Stimulated activated CD4-positive, alpha-beta T cell treated with anti-CD3 and anti-CD28 coated beads, Interleukin-4, amount 100 ng/mL, for 24 hours (primary cell): ENCODE results near the gene KCNH1.

Experiments
- DNase-seq: peaks from one replicate; pipeline ENCODE4 v3.0.0-alpha.2; 2020

Gene KCNH1

DNA sequence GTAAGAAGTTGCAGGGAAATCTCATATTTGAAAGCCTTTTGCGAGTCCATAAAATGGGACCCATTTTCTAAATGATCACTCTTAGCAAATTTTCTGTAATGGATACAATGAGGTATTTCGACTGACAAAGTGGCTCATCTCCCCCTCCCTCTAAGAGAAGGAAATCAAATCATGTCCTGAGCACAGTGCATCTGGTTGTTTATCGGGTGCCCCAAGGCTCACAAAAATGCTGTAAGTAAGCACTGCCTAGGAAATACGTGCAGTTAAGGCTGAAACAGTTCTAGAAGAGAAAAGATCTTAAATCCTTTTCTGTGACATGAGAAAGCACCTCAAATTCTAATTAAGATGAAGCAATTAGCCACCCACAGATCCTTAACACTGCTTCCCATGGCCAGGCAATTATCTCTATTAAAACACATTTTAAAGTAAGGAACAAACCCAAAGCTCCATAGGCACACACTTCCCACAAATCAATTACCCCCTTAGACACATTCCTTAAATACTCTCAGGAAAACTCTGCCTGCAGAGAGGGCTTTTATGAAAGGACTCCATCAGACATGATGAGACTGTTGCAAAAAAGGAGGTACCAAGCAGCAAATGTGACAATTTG lies 216.3 kb downstream of the KCNH1 start:
- DNase-seq, result no peak

DNA sequence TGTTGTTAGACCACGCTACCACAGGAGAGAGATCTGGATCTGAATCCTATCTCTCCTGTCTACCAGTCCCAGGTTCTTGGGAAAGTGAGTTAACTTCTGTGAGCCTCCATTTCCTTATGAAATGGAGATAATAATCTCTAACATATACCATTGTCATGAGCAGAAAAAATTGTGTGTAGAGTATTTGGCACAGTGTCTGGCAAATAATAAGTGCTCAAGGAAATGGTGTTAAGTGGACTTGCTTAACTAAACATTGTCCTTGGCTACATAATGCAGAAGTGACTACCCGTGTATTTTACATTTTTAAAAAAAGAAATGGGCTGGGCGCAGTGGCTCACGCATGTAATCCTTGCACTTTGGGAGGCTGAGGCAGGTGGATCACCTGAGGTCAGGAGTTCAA lies 217.4 kb downstream of the KCNH1 start:
- DNase-seq, result no peak

DNA sequence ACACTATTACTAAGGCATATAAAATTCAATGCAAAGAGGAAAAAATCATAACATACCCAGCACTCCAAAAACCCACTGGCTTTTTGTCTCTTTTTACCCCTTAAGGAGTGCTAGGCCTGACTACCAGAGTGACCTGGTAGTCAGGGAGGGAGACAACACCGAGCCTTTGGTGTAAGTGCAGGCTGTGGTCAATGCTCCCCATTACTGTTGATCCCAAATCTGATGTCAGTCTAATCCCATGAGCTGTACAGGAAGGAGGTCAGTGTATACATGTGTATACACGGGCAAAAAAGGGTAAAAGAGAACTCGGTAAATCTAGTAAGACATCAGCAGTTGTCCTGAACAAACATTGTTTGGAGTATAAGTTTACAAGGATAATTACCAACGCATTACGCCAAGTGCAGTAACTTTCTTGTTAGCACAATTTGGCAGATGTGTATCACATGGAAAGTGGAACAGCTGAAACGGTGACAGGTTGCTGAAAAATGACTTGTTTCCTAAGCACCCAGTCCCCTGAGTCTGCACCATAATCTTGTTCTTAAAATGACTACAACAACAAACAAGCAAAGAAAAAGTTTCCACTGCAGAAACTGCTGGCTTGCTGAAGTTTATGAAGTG lies 217.9 kb downstream of the KCNH1 start:
- DNase-seq, result no peak

DNA sequence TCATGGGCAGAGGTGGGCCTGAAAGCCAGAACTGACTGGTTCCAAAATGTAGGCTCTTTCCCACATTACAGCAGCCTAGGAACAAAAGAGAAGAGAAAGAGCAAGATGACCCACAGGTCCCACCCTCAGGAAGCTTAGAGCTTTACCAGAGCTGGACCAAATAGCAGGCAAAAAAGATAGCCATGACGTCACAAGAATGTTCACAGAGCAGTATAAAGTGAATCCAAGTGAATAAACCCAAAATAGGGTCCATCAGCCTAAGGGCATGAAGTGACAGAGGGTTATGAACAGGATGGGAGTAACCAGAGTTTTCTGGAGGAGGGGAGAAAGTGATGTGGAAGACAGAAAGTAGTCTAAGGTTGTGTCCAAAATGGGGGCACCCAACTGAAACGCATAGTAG lies 221.2 kb downstream of the KCNH1 start:
- no peak for DNase-seq

DNA sequence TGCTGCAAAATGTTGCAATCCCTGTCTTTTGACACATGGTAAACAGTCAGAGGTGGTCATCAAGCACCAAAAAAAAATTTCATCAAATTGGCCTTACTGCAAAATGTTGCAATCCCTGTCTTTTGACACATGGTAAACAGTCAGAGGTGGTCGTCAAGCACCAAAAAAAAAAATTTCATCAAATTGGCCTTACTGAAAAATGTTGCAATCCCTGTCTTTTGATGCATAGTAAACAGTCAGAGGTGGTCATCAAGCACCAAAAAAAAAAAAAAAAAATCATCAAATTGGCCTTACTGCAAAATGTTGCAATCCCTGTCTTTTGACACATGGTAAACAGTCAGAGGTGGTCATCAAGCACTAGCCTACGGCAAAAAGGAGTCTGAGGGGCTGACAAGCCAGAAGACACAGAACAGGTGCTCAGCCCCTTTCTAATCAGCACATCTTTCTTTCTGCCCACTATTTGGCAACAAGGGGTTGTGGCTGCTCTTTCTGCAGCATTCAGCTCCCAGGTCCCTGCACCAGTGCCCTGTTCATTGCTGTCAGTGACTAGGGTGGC lies 223.8 kb downstream of the KCNH1 start:
- no peak for DNase-seq

DNA sequence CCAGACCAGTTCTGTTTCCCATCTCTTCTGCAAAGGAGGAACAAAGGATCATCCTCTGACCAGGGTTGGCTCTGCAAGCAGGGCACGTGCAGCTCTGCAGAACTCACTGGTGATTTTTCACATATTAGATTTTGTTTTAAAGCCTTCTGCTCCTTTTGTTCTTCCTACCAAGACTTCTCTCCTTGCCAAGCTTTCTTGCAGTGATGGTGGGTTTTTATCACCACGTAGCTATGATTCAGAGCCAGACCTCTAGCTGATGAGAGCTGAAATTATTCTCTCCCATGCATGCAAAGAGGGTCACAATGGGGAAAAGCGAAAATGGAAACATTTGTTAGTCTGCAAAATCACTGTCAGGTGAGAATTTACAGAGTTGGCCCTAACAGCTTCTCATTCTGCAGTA lies 225.2 kb downstream of the KCNH1 start:
- no peak for DNase-seq

DNA sequence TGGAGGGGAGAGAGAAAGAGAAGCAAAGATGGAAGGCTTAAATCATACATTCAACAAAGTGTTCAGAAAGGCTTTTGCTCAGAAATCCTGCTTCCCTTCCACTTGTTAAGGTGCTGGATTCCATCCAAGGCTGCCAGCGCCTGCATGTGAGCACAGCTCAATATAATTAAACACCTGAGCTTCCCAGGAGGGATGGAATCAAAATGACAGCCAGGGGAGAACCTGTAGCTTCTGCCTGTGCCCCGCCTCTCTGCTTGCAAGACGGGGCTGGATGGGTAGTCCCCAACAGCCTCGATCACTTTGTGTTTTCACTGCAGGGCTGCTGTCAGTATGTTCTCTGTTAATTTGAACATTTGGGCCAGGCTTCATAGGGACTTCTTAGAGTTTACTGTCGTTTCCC lies 225.7 kb downstream of the KCNH1 start:
- DNase-seq, result no peak

DNA sequence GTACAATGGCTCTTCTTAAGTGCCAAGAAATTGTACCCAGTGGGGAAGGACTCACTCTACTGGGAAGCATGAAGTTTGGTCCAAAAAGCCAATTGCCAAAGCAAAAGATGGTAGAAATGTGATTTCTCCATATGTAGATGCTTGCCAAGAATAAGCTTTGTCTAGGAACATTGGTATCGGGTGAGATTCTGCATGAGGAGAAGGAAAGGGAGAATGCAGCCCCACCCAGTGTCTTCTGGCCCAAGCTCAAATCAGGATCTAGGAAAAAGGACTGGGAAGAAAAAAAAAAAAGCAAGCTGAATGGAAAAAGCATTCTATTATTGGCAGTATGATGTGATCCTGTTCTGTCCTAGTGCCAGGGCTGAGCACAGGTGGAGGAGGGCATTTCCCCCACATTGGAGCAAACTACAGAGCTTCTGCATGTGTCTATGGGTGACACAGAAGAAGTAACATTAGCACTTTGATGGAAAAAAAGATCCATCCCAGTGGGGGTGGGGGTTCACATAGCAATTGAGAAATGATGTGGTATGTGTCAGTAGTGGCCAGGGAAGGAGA lies 226.6 kb downstream of the KCNH1 start:
- DNase-seq, result no peak

DNA sequence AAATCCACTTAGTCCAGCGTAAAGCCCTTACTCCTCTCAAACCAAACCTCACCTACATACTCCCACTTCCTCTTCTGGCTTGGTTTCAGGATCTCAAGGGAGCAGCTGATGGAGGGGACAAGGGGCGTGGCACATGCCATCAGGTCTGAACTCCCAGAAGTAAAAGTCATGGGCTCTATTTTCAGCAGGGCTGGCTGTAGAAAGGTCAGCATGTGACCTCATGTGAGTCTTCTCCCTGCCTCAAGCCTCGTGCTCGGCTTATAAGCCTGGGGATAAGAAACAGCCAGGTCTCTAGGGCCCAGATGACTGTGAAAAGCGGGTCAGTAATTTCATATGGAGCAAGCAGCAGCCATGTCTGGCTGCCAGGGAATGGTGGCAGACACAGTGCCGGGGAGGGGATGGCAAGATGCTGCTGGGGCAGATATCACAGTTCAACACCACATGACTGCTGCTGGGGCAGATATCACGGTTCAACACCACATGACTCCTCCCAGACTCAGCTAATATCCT lies 227.9 kb downstream of the KCNH1 start:
- DNase-seq, result no peak

DNA sequence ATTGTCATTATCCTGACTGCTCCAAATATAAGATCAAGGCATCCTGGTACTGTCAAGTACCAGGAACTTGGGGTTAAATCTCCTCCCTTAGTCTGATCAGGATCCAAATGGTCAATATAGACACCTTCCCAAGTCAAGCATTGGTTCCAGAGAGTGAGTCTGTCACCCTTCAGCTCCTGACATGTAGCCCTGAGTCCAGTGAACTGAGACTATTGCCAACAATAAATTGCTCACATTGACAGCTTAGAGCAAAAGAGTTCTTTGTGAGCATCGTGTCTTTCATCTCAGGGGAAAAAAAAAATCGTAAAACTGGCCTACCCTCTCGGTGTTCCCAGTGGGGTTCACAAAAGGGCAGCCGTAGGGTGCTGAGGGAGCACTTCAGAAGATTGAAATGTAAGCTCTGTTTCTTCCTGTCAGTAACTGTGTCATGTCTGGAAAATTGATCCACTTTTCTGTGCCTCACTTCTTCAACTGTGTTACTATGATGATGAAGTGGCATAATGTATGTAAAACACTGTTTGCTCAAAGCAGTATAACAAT lies 228.5 kb downstream of the KCNH1 start:
- DNase-seq, result no peak

DNA sequence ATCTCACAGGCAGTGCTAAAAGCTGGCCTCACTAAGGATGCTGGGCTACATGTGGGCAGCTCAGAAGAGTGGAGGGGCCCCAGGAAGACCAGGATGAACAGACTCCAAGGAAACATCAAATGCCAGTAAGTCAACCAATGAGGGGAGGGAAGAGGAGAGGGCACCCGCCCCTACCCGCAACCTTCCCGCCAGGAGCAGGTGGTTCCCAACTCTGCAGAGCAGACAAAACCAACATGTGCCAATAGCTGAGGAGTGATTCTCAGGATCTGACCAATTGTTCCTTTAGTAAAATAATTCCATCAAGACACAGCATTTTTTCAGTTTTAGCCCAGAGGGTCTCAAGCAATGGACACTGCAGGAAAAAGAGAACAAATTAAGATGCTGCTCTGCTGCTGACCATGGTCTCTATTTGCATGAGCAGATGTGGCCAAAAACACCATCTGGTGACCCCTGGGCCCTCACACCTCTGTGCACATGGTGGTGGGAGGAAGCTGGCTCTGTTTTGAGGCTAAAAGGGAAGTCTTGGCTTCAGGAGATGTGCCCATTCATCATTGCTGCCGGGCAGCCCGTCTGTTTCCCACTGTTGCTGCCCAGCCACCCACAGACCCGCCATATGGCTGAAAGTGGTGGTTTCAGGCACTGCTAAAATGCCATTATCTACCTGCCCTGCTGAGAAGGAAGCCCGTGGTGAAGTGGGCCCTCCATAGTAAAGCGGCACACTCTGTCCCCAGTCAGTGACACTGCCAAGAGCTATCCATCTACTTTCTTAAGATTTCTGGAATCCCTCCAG lies 231.8 kb downstream of the KCNH1 start:
- no peak for DNase-seq

DNA sequence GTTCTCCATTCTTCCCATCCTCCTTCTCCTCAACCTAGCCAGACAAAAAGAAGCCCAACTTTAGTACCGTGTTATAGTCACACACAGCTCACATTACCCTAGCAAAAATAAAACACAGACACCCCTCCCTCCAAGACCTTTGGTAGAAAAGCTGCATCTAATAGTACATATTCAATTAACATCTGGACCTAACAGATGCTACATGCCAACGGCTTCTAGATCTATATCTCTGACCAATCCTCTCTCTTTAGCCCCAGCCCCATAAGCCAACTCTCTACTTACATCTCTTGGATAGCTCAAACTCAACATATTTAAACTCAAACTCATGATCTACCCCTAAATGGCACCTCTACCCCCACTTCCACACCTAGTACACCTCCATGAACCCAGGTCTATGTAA lies 233.1 kb downstream of the KCNH1 start:
- no peak for DNase-seq

DNA sequence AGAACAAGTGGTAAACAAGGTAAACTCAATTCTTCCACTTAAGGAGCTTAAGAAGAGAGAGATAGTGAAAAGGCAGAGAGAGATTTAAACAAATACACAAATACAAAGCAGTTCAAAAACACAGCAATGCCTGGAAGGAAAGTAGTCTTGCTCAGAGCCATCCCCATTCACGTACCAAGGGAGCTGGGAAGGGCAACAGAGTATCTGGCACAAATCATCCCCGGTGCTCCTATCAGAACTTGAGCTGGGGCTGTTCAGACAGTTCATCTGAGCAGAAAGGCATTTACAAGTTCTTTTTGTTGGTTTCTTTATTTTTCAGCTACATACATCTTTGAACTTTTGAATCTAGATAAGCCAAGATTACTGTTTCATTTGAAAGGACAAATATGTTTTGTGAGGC lies 233.9 kb downstream of the KCNH1 start:
- DNase-seq, result no peak

DNA sequence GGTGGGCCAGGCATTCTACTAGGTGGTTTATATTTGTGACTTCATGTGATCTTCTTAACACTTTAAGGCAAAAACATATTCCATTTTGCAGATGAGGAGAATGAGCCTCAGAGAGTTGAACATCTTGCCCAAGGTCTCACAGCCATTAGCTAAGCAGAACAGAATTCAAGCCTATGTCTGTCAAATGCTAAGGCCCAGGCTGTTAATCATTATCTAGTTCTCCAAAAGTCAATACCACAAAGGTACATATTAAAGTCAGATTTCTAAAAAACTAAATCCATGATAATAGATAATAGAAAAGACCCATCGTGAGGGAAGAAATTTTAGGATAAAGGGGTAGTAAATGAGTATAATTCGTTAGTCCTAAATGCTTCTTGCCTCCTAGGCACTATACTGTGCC lies 234.3 kb downstream of the KCNH1 start:
- no peak for DNase-seq

DNA sequence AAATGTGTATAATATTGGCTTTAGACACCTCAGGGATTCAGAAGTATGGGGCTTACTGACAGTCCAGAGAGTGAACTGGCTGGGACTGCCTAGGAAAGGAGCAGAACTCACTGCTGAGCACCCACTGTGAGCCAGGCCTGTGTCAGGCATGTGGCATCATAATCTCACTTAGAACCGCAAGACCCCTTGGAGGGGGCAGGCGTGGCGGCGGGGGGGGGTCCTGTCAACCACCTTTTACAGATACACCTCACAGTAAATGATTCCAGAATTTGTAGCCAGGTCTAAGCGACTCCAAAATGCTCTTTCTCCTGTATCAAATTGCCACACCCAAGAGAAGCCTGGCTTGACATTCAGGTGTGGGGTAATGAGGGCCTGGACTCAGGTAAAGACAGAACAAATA lies 235.5 kb downstream of the KCNH1 start:
- DNase-seq, result no peak

DNA sequence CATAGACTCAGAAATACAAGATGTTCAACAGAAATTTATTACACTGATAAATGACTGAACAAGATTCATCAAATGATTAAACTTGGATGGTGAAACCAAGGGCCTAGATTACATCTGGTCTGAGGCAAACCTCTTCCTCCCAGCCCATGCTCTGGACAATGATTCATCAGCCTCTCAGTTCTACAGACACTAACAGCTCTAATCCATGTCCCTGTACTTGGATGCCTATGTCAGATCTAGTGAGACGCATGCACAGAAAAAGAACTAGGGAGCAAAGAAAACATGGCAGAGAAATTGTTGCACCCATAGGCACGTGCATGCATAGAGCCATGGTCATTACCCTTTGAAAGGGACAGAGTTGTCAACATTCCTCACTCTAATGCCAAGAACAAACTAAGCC lies 250.1 kb downstream of the KCNH1 start:
- no peak for DNase-seq

DNA sequence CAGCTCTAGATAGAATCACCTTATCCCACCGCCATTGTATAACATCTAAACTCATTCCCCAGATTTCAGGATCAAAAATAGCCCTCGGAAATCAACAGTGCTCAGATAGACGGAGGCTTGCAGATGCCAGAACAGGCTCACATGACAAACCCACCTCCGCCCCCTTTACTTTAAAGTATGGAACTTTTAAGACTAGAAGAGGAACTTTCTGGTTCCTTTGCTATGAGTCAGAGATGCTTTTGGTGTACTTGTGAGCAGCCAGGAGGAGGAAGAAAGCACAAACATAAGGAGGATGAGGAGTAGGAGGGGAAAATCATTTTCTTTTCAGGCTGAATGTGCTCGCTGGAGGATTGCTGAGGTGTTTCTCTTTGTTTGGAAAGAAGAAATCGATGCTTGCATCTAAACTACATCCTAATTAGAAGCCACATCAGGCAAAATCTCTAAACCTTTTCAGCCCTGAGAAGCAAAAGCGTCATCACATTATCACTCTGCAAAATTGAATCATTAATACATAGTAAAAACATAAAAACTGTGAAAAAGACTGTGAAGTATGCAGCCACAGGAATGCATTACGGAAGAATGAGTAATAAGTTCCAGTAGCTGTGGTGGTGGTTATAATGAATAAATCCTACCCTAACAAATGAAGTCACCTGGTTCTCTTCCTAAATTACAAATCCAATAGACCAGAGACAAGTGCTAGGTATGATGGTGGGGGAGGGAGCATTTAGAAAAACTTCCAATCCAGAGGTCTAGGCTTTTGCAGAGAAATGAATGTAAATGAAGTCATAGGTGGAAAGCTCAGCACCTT lies 251.3 kb downstream of the KCNH1 start:
- DNase-seq, result no peak

DNA sequence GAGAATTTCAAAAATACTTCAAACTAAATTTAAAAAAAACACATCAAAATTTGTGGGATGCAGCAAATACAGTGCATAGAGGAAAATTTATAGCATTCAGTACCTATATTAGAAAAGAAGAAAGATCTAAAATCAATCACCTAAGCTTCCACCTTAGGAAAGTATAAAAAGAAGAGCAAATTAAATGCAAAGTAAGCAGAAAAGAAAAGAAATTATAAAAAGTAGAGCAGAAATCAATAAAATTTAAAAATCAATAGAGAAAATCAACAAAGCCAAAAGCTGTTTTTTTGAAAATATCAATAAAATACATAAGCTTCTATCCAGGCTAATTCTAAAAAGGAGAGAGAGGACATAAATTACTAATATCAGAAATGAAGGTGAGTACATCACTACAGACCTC lies 255.4 kb downstream of the KCNH1 start:
- DNase-seq, result no peak

DNA sequence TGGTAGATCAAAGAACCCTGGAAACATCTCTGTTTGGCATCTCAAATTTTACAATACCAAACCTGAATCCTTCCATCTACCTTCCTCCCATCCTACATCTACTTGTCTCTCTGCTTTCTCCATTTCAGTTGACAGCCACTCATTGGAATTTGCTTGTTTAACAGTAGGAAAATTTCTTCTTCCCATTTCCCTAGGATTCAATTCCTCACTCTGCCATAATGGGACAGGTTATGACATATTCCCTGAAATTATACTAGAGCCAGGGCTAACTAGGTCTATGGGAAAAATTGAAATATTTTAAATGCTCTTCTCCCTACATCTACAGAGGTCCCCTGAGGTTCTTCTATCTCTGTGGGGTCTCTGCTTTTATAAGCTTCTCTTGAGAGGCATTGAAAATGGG lies 257.7 kb downstream of the KCNH1 start:
- no peak for DNase-seq

DNA sequence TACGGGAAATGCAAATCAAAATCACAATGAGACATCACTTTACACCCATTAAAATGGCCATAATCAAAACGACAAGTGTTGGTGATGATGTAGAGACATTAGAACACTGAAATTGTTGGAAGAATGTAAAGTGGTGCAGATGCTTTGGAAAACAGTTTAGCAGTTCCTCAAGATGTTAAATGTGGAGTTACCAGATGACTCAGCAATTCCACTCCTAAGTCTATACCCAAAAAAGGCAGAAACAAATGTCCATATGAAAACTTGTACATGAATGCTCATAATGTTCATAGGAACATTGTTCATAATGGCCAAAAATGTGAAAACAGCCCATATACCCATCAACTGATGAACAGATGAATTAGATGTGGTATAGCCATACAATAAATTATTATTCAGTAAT lies 267.4 kb downstream of the KCNH1 start:
- DNase-seq, result no peak

DNA sequence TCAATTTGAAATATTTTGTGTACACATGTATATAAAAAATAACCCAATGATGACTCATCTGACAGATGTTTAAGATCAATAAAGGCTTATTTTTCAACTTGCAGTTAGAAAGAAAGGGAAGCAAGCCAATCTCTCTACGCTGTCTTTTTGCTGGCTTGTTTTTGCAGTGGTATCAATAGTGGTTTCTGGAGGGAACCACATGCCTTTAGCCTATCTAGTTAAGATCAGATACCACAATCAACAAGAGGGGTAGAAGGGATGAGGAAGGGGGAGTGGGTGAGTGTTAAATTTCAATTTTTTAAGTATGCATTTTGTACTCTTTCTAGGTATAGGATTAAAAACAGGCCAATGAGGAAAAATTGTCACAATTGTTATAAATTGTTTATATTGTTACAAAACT lies 276.2 kb downstream of the KCNH1 start:
- DNase-seq, result no peak

DNA sequence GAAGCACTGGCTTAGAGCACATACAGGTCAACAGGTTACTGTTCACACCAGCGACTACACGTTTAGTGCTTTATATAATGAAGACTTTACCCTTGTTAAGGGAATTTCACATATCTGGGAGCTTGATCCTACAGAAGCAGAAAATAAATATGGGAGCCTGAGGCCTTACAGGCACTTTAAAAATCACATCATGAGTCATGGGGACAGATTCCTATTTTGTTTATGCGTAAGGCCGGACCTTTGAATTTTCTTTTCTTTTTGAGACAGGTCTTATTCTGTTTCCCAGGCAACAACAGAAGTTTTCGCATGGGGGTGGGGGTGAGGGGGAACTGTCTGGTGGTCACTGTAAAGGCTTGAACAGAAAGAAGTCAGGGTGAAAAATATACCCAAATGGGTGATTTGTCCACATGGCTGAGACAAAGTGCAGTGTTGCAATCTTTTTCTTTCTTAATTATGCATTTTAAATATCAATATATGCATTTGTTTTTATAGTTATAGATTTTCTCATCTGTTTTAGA lies 276.7 kb downstream of the KCNH1 start:
- no peak for DNase-seq
